MCF 10A (cell line): ENCODE results near the gene FAM210A. TPM values are rescaled to one million over a fixed set of nuclear protein-coding genes. Genes with fewer than 3 reads are reported as not detected.

Source experiments
- BruUV-seq: library from RNA; stranded (reverse); fragments of 400-500 nt; replicated peaks from 2 replicates; lab custom pipeline; 2021; lab: Mats Ljungman, UMichigan
- CTCF ChIA-PET: fragments of 300-600 bp; sonication (Branson Sonifier 250); formaldehyde crosslinking; extraction: SDS; loops from one replicate; lab custom pipeline; 2021; ENCODE audit warnings: antibody characterized with exemption, inconsistent platforms; lab: Yijun Ruan, JAX
- POLR2A ChIA-PET: fragments of 300-600, 350-650 bp; sonication (Branson Sonifier 250); formaldehyde crosslinking; extraction: SDS; loops from one replicate; lab custom pipeline; 2020; ENCODE audit warnings: antibody characterized with exemption, inconsistent platforms; lab: Yijun Ruan, JAX
- DNase-seq: peaks from one replicate; pipeline ENCODE4 v3.0.0-alpha.2; 2018; ENCODE audit not compliant: unreplicated experiment
- H3K27ac Mint-ChIP-seq: one replicate; pipeline ENCODE4 v1.8.0; 2022; ENCODE audit warnings: mild to moderate bottlenecking, low read depth, mixed read lengths; ENCODE audit not compliant: unreplicated experiment
- H3K27me3 Mint-ChIP-seq: one replicate; pipeline ENCODE4 v1.8.0; 2022; ENCODE audit warnings: mixed read lengths; ENCODE audit not compliant: insufficient read depth, unreplicated experiment
- H3K36me3 Mint-ChIP-seq: one replicate; pipeline ENCODE4 v1.8.0; 2022; ENCODE audit warnings: mild to moderate bottlenecking, moderate library complexity, mixed read lengths; ENCODE audit not compliant: insufficient read depth, unreplicated experiment
- H3K4me1 Mint-ChIP-seq: one replicate; pipeline ENCODE4 v1.8.0; 2022; ENCODE audit warnings: mixed read lengths; ENCODE audit not compliant: insufficient read depth, unreplicated experiment
- H3K4me3 Mint-ChIP-seq: one replicate; pipeline ENCODE4 v1.8.0; 2022; ENCODE audit warnings: mild to moderate bottlenecking, moderate library complexity, mixed read lengths; ENCODE audit not compliant: unreplicated experiment
- H3K9me3 Mint-ChIP-seq: one replicate; pipeline ENCODE4 v1.8.0; 2022; ENCODE audit warnings: mixed read lengths; ENCODE audit not compliant: unreplicated experiment
- intact Hi-C: fragments of 100-400 bp; cut with micrococcal nuclease; formaldehyde crosslinking; loops from 2 replicates; pipeline ENCODE4 v1.14.1; 2022
- total RNA-seq: library from RNA; stranded (reverse); gene quantifications from 2 replicates; pipeline ENCODE4 v1.2.3, GENCODE V29; 2022
- TF ChIP-seq, protein P1 (sequence below): fragments of 200-600 bp; IDR thresholded peaks from one replicate; pipeline ENCODE4 v1.8.0; 2022; ENCODE audit warnings: antibody characterized with exemption, mild to moderate bottlenecking; ENCODE audit not compliant: unreplicated experiment

The FAM210A gene
- total RNA-seq, 1 experiment from 2014 or later, result 31.2 TPM

DNA sequence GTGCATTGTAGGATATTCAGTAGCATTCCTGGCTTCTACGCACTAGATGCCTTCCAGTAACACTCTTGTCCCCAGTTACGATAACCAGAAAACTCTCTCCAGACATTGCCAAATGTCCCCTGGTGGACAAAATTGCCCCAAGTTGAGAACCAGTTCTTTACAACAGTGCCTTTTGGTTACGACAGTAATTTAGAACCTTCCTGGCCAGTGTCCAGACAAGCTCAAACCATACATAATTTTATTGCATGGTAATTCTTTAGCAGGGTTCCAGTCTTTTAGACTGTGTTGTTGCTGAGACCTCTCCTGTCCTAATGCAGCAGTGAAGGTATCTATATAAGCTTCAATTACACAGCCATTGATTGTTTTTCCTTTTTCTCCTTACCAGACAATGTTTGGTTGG is 20.3 kb upstream of the FAM210A start:
- Mint-ChIP-seq H3K36me3 (peaks cover 90% of the 10 kb centered on the region), H3K27ac (no peak overlapping the region), H3K4me3 (no peak overlapping the region), H3K4me1 (no peaks in the 10 kb centered on the region), H3K27me3 (no peaks in the 10 kb centered on the region), H3K9me3 (no peaks in the 10 kb centered on the region)
- BruUV-seq, result no TSS peak
- CTCF ChIA-PET, result interaction anchor here (0.6 kb wide), 1 partner anchor 63 kb away, joined by 4 read pairs; no protein-coding TSS in a partner anchor
- intact Hi-C loops, result no loop called here
- TF ChIP-seq, protein P1, sequence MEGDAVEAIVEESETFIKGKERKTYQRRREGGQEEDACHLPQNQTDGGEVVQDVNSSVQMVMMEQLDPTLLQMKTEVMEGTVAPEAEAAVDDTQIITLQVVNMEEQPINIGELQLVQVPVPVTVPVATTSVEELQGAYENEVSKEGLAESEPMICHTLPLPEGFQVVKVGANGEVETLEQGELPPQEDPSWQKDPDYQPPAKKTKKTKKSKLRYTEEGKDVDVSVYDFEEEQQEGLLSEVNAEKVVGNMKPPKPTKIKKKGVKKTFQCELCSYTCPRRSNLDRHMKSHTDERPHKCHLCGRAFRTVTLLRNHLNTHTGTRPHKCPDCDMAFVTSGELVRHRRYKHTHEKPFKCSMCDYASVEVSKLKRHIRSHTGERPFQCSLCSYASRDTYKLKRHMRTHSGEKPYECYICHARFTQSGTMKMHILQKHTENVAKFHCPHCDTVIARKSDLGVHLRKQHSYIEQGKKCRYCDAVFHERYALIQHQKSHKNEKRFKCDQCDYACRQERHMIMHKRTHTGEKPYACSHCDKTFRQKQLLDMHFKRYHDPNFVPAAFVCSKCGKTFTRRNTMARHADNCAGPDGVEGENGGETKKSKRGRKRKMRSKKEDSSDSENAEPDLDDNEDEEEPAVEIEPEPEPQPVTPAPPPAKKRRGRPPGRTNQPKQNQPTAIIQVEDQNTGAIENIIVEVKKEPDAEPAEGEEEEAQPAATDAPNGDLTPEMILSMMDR, result no peak
- no peak for DNase-seq
- POLR2A ChIA-PET, result interaction anchor here (1.4 kb wide), 1 partner anchor 21 kb away, joined by 4 read pairs; the partner anchor contains the start of genes FAM210A and RNMT

DNA sequence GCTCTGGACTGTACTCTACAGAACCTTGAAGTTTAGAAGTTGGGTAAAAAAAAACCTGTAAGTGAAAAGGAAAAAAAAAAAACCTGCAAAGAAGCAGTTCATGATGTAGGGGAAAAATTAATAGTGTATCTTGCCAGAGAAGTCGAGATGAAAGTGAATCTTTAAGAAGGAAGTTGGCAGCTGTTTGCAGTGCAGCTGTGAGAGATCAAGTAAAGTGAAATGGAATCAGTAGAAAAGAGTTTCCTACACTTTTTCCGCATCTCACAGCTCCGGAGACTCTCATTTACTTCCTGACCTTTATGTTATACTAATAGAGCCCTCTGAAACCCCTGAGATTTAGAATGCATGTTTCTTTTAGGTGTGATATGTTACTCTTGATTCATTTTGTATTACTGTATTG is 19.3 kb upstream of the FAM210A start:
- BruUV-seq, result no TSS peak
- Mint-ChIP-seq H3K4me1 (no peaks in the 10 kb centered on the region), H3K4me3 (no peak overlapping the region), H3K9me3 (no peaks in the 10 kb centered on the region), H3K36me3 (peaks cover 90% of the 10 kb centered on the region), H3K27ac (no peak overlapping the region), H3K27me3 (no peaks in the 10 kb centered on the region)
- POLR2A ChIA-PET, result interaction anchor here (1.1 to 1.4 kb wide), 3 partner anchors 14 to 20 kb away, joined by 3 to 4 read pairs (median 3); partner anchors contain the start of genes FAM210A and RNMT
- CTCF ChIA-PET, result interaction anchor here (0.7 kb wide), 1 partner anchor 341 kb away, joined by 3 read pairs; no protein-coding TSS in a partner anchor
- no peak for DNase-seq
- TF ChIP-seq, protein P1, result no peak
- intact Hi-C loops, result no loop called here

DNA sequence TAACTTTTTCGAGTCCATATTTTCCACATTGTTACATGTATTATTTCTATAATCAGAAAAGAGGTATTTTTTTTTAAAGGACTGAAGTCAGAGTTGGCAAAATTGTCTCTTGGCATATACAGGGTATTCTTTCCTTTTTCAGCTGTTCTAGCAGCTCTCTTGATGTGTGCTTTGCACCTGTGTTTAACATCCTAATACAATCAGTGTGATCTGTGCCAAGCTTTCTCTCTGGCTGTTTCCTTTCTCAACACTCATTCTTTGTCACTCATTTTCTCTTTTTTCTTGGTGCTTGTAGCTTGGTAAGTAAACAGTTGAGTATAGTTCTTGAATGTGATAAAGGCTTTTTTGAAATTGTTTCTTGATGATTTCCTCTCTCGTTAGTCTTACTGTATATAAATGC is 9.3 kb upstream of the FAM210A start:
- Mint-ChIP-seq H3K27me3 (no peaks in the 10 kb centered on the region), H3K4me3 (no peak overlapping the region), H3K9me3 (no peaks in the 10 kb centered on the region), H3K27ac (no peak overlapping the region), H3K36me3 (peaks cover 81% of the 10 kb centered on the region), H3K4me1 (no peaks in the 10 kb centered on the region)
- TF ChIP-seq, protein P1, result no peak
- DNase-seq, result no peak
- no TSS peak for BruUV-seq
- POLR2A ChIA-PET, result interaction anchor here (0.8 to 2.1 kb wide), 2 partner anchors 9 to 57 kb away, joined by 4 to 10 read pairs; partner anchors contain the start of genes FAM210A and RNMT
- intact Hi-C loops, result no loop called here
- CTCF ChIA-PET, result interaction anchor here (0.5 kb wide), 1 partner anchor 14 kb away, joined by 4 read pairs; no protein-coding TSS in a partner anchor

DNA sequence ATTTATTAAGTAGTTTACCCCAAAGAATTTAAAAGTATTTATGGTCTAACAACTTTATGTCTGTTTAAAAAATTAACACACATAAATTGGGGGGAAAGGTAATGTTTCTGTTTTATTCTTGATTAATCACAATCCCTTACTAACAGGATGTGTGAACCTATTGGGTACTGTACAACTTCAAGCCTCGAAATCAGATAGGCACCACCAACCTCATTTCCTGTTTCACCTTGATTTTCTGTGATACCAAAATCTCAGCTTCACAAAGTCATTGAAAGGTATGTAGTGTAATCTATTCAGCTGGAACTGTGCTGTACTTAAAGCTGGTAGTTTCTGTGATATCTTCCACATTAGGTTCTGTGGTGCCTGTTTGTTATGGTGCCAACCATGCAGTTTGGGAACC is 4.1 kb upstream of the FAM210A start:
- Mint-ChIP-seq H3K27me3 (no peaks in the 10 kb centered on the region), H3K9me3 (no peaks in the 10 kb centered on the region), H3K27ac (no peak overlapping the region), H3K36me3 (peaks cover 37% of the 10 kb centered on the region), H3K4me3 (no peak overlapping the region), H3K4me1 (peaks cover 16% of the 10 kb centered on the region)
- ChIA-PET POLR2A (interaction anchor here (1.9 kb wide), 1 partner anchor 11 kb away, joined by 7 read pairs; no protein-coding TSS in a partner anchor), CTCF (no interaction called here)
- DNase-seq, result no peak
- BruUV-seq, result no TSS peak
- intact Hi-C loops, result no loop called here
- TF ChIP-seq, protein P1, result no peak
